Caco-2 (cell line): Measurements from ENCODE around the gene ADRA2C. TPM values are rescaled to one million over a fixed set of nuclear protein-coding genes. Genes with fewer than 3 reads are reported as not detected.

Experiments used
- BruUV-seq: library from RNA; stranded (reverse); fragments of 400-500 nt; replicated peaks from 2 replicates; lab custom pipeline; 2021; lab: Mats Ljungman, UMichigan
- CTCF ChIA-PET: fragments of 300-600 bp; sonication (Branson Sonifier 250); formaldehyde crosslinking; loops from one replicate; lab custom pipeline; 2022; ENCODE audit warnings: antibody characterized with exemption; lab: Charles Lee
- POLR2A ChIA-PET: fragments of 300-600 bp; sonication (Branson Sonifier 250); formaldehyde crosslinking; loops from one replicate; lab custom pipeline; 2022; ENCODE audit warnings: antibody characterized with exemption; lab: Charles Lee
- DNase-seq, 2 experiments: peaks; one replicate each; pipeline versions ENCODE4 v3.0.0 to v3.0.0-alpha.2; 2020 to 2022
- H3K27me3 ChIP-seq: replicated peaks from 2 replicates; pipeline ENCODE4 v1.6.0; 2011; ENCODE audit warnings: low read length; ENCODE audit not compliant: control insufficient read depth, insufficient read depth
- H3K36me3 ChIP-seq: 2 replicates; pipeline ENCODE4 v1.5.1; 2011; ENCODE audit warnings: low read length; ENCODE audit not compliant: control insufficient read depth, insufficient read depth
- H3K4me1 ChIP-seq: fragments of 250-450 bp; sonication (Bioruptor Pico); 2 replicates; pipeline ENCODE4 v1.5.1; 2020; ENCODE audit warnings: mild to moderate bottlenecking
- H3K4me3 ChIP-seq: 2 replicates; pipeline ENCODE4 v1.5.1; 2011; ENCODE audit warnings: low read depth, mild to moderate bottlenecking, control low read depth, low read length
- H3K9me3 ChIP-seq: fragments of 250-450 bp; sonication (Bioruptor Pico); 2 replicates; pipeline ENCODE4 v1.5.1; 2020; ENCODE audit warnings: mild to moderate bottlenecking, moderate library complexity
- H3K27ac Mint-ChIP-seq: one replicate; pipeline ENCODE4 v1.8.0; 2022; ENCODE audit warnings: mixed read lengths; ENCODE audit not compliant: unreplicated experiment
- H3K27me3 Mint-ChIP-seq: one replicate; pipeline ENCODE4 v1.8.0; 2022; ENCODE audit warnings: mixed read lengths; ENCODE audit not compliant: insufficient read depth, unreplicated experiment
- H3K36me3 Mint-ChIP-seq: one replicate; pipeline ENCODE4 v1.8.0; 2022; ENCODE audit warnings: mild to moderate bottlenecking, mixed read lengths; ENCODE audit not compliant: insufficient read depth, unreplicated experiment
- H3K4me1 Mint-ChIP-seq: one replicate; pipeline ENCODE4 v1.8.0; 2022; ENCODE audit warnings: low read depth, mixed read lengths; ENCODE audit not compliant: unreplicated experiment
- H3K4me3 Mint-ChIP-seq: one replicate; pipeline ENCODE4 v1.8.0; 2022; ENCODE audit warnings: mild to moderate bottlenecking, moderate library complexity, mixed read lengths; ENCODE audit not compliant: unreplicated experiment
- H3K9me3 Mint-ChIP-seq: one replicate; pipeline ENCODE4 v1.8.0; 2022; ENCODE audit warnings: mixed read lengths; ENCODE audit not compliant: unreplicated experiment
- intact Hi-C: fragments of 100-400 bp; cut with micrococcal nuclease; formaldehyde crosslinking; loops from one replicate; pipeline ENCODE4 v1.10.0; 2022; ENCODE audit not compliant: unreplicated experiment
- total RNA-seq: library from RNA; stranded (reverse); gene quantifications from 2 replicates; pipeline ENCODE4 v1.2.3, GENCODE V29; 2022
- TF ChIP-seq, protein P1 (sequence below), 2 experiments: fragments of 200-600 bp in 1 of 2; IDR thresholded peaks; 1 replicate in 1 of 2; 2 replicates in 1 of 2; pipeline versions ENCODE4 v1.5.1 to v1.8.0; 2011 to 2022; ENCODE audit warnings: antibody characterized with exemption in 1 of 2, control low read depth in 1 of 2, inconsistent platforms in 1 of 2, low read depth in 1 of 2, low read length in 1 of 2, mild to moderate bottlenecking in 1 of 2, moderate library complexity in 1 of 2; ENCODE audit not compliant: insufficient read depth in 1 of 2, severe bottlenecking in 1 of 2, unreplicated experiment in 1 of 2

The ADRA2C gene
- total RNA-seq, 1 experiment from 2014 or later, result 11.7 TPM

DNA sequence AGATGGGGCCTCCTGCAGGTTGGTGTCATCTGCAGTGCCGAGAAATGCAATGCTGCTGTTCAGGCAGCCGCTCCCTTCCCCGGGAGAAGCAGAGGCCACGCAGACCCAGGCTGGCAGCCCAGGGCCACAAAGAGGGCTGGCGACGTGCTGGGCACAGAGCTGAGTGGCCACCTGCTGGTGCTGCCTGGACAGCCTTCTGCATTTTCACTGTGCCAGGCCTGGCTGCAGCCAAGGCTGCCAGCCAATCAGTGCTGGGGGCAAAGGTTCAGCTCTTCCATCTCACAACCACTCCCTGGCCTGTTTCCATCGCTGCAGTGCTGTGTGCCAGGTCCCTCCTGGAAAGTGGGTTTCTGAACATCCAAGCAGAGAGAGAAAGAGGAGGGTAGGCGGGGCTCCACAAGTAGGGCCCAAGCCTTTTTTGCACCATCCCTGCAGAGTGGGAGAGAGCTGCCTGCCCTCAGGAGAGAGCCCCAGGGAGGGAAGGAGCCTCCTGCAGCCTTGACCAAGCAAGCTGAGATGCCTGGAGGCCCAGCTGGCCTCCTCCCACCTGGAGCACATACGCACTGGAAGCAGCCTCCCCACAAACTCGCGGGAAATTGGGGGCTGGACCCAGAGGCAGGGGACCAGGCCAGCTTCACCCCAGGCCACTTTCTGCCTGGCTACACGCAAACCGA, 20.1 kb downstream of the ADRA2C start:
- TF ChIP-seq, protein P1, sequence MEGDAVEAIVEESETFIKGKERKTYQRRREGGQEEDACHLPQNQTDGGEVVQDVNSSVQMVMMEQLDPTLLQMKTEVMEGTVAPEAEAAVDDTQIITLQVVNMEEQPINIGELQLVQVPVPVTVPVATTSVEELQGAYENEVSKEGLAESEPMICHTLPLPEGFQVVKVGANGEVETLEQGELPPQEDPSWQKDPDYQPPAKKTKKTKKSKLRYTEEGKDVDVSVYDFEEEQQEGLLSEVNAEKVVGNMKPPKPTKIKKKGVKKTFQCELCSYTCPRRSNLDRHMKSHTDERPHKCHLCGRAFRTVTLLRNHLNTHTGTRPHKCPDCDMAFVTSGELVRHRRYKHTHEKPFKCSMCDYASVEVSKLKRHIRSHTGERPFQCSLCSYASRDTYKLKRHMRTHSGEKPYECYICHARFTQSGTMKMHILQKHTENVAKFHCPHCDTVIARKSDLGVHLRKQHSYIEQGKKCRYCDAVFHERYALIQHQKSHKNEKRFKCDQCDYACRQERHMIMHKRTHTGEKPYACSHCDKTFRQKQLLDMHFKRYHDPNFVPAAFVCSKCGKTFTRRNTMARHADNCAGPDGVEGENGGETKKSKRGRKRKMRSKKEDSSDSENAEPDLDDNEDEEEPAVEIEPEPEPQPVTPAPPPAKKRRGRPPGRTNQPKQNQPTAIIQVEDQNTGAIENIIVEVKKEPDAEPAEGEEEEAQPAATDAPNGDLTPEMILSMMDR (IDR thresholded peaks at IDR 0.05; ENCODE audit: insufficient read depth in 1 of 2, low read depth in 1 of 2, low read length in 1 of 2, severe bottlenecking in 1 of 2, unreplicated experiment in 1 of 2), result no peak
- no peaks in the 10 kb centered on the region for H3K27me3 ChIP-seq
- Mint-ChIP-seq H3K9me3 (no peaks in the 10 kb centered on the region), H3K27ac (no peak overlapping the region), H3K27me3 (no peaks in the 10 kb centered on the region), H3K4me3 (no peak overlapping the region), H3K36me3 (no peaks in the 10 kb centered on the region), H3K4me1 (no peaks in the 10 kb centered on the region)
- BruUV-seq, result no TSS peak
- CTCF ChIA-PET, result no interaction called here
- H3K9me3 ChIP-seq, result peaks cover 5% of the 10 kb centered on the region; the same call in 1 of the 2 replicates
- no peak overlapping the region for H3K4me3 ChIP-seq
- peaks cover 20% of the 10 kb centered on the region for H3K4me1 ChIP-seq
- POLR2A ChIA-PET, result no interaction called here
- intact Hi-C loops, result loop anchor here (10.0 kb wide), 1 partner anchor 158 kb away; no protein-coding TSS in a partner anchor
- DNase-seq, result no peak
- H3K36me3 ChIP-seq, result no peaks in the 10 kb centered on the region

DNA sequence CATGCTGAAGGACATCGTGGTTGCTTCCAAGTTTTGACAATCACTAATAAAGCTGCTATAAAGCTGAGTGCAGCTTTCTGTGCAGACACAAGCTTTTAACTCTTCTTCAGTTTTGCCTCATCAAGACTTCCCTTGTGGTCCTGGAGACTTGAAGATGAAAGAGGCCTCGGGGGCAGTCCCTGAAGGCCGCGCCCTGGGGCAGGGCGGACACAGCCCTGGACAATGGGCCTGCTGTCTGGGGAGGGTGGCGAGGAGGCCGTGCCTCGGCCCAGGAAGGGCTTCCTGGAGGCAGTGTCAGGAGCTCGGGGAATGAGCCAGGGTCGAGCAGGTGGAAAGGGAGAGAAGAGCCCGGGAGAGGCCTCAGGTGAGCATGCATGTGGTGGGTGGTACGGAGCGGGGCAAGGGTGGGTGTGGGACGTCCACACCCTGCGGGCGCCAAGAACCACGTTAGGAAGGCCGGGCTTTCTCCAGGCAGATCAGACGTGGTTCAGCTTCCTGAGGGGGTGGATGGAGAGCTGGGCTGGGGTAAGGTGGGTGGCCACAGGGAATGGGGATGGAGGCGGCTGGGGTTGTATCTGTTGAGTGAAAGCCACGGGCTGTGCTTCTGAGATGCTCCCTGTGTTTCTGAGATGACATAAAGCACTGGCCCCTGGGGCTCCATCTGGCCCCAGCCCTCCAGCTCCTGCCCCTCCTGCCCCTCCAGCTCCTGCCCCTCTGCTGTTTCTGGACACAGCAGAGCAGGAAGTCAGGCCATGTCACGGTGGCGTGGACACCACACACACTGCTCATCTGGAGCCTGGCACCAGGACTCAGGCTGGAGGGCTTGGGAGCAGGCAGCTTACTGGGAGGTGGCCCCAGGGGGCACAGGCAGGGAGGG, 21.5 kb downstream of the ADRA2C start:
- Mint-ChIP-seq H3K36me3 (peaks cover under 1% of the 10 kb centered on the region), H3K27me3 (peaks cover 4% of the 10 kb centered on the region), H3K9me3 (no peaks in the 10 kb centered on the region), H3K27ac (no peak overlapping the region), H3K4me1 (no peaks in the 10 kb centered on the region), H3K4me3 (no peak overlapping the region)
- intact Hi-C loops, result loop anchor here (10.0 kb wide), 1 partner anchor 157 kb away; no protein-coding TSS in a partner anchor
- Histone ChIP-seq H3K9me3 (no peaks in the 10 kb centered on the region), H3K4me1 (peaks cover 15% of the 10 kb centered on the region), H3K27me3 (no peaks in the 10 kb centered on the region), H3K36me3 (no peaks in the 10 kb centered on the region), H3K4me3 (no peak overlapping the region)
- BruUV-seq, result no TSS peak
- DNase-seq, result no peak
- CTCF ChIA-PET, result no interaction called here
- TF ChIP-seq, protein P1 (IDR thresholded peaks at IDR 0.05; ENCODE audit: insufficient read depth in 1 of 2, low read depth in 1 of 2, low read length in 1 of 2, severe bottlenecking in 1 of 2, unreplicated experiment in 1 of 2), result no peak
- POLR2A ChIA-PET, result no interaction called here

DNA sequence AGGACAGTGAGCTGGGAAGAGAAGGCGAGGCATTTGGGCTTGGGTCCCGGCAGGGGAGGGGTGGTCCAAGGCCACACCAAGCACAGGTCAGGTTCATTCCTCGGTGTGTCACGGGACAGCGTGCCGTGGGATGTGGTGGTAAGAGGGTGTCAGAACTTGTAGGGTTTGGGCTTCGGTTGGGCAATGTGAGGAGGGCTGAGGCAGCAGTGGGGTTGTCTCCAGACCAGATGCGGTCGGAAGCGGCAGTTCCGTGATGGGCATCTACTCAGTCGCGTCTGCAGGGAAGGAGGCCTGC, 22.1 kb downstream of the ADRA2C start:
- no TSS peak for BruUV-seq
- Histone ChIP-seq H3K36me3 (no peaks in the 10 kb centered on the region), H3K9me3 (no peaks in the 10 kb centered on the region), H3K27me3 (no peaks in the 10 kb centered on the region), H3K4me1 (peaks cover 13% of the 10 kb centered on the region), H3K4me3 (no peak overlapping the region)
- ChIA-PET POLR2A (no interaction called here), CTCF (no interaction called here)
- H3K27ac Mint-ChIP-seq, result no peak overlapping the region
- H3K9me3 Mint-ChIP-seq, result no peaks in the 10 kb centered on the region
- H3K27me3 Mint-ChIP-seq, result peaks cover 4% of the 10 kb centered on the region
- TF ChIP-seq, protein P1 (IDR thresholded peaks at IDR 0.05; ENCODE audit: insufficient read depth in 1 of 2, low read depth in 1 of 2, low read length in 1 of 2, severe bottlenecking in 1 of 2, unreplicated experiment in 1 of 2), result no peak
- intact Hi-C loops, result loop anchor here (10.0 kb wide), 1 partner anchor 156 kb away; no protein-coding TSS in a partner anchor
- no peak overlapping the region for H3K4me3 Mint-ChIP-seq
- no peaks in the 10 kb centered on the region for H3K4me1 Mint-ChIP-seq
- no peak for DNase-seq
- H3K36me3 Mint-ChIP-seq, result peaks cover 6% of the 10 kb centered on the region
